IMR-90 (cell line): ENCODE measurements around the gene ME1.

ENCODE experiments used
- CEBPB ChIP-seq: IDR thresholded peaks from 2 replicates; pipeline ENCODE4 v1.6.1; 2012; ENCODE audit warnings: low read depth, low read length, improper control_type of control experiment
- MAFK ChIP-seq: IDR thresholded peaks from 2 replicates; pipeline ENCODE4 v1.6.1; 2012; ENCODE audit warnings: low read depth, low read length, improper control_type of control experiment
- POLR2A ChIP-seq: IDR thresholded peaks from 2 replicates; pipeline ENCODE4 v1.6.1; 2012; ENCODE audit warnings: mild to moderate bottlenecking, low read depth, low read length
- RAD21 ChIP-seq: IDR thresholded peaks from 2 replicates; pipeline ENCODE4 v1.6.1; 2012; ENCODE audit warnings: low read length, improper control_type of control experiment
- RFX5 ChIP-seq: IDR thresholded peaks from 2 replicates; pipeline ENCODE4 v1.8.0; 2012; ENCODE audit warnings: low read depth, mild to moderate bottlenecking, low read length, moderate library complexity
- TF ChIP-seq, protein P1 (sequence below): conservative IDR thresholded peaks from 2 replicates; pipeline ENCODE4 v1.5.1; 2012; ENCODE audit warnings: mild to moderate bottlenecking, low read depth, low read length, improper control_type of control experiment
- TF ChIP-seq, protein P2 (sequence below): fragments of 150-350 bp; IDR thresholded peaks from 2 replicates; pipeline ENCODE4 v1.6.1; 2017; ENCODE audit warnings: mild to moderate bottlenecking, antibody characterized with exemption, low read length, low read depth

DNA sequence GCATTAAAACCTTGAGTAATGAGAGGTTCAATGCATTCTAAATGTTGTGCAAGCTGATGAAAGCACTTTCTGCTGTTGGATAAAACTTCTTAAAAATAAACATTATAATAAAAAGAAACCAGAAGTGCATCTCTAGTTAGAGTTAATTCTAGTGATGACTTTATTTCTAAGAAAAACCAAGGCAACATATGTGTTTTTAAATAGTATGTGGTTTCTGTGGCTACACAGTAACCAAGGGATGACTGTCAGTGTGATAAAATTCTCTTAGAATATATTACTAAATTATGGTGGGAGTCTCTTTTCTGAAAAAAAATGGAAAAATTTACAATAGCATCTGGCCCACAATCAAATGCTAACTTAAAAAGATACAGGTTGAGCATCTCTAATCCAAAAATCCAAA, 117.0 kb downstream of the ME1 start:
- TF ChIP-seq, protein P1, sequence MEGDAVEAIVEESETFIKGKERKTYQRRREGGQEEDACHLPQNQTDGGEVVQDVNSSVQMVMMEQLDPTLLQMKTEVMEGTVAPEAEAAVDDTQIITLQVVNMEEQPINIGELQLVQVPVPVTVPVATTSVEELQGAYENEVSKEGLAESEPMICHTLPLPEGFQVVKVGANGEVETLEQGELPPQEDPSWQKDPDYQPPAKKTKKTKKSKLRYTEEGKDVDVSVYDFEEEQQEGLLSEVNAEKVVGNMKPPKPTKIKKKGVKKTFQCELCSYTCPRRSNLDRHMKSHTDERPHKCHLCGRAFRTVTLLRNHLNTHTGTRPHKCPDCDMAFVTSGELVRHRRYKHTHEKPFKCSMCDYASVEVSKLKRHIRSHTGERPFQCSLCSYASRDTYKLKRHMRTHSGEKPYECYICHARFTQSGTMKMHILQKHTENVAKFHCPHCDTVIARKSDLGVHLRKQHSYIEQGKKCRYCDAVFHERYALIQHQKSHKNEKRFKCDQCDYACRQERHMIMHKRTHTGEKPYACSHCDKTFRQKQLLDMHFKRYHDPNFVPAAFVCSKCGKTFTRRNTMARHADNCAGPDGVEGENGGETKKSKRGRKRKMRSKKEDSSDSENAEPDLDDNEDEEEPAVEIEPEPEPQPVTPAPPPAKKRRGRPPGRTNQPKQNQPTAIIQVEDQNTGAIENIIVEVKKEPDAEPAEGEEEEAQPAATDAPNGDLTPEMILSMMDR = no peak
- TF ChIP-seq, protein P2, sequence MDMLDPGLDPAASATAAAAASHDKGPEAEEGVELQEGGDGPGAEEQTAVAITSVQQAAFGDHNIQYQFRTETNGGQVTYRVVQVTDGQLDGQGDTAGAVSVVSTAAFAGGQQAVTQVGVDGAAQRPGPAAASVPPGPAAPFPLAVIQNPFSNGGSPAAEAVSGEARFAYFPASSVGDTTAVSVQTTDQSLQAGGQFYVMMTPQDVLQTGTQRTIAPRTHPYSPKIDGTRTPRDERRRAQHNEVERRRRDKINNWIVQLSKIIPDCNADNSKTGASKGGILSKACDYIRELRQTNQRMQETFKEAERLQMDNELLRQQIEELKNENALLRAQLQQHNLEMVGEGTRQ = no peak
- TF ChIP-seq RFX5 (no peak), POLR2A (no peak), RAD21 (no peak), MAFK (no peak), CEBPB (no peak)
